HepG2 (cell line): Measurements from ENCODE around the gene SOX5. TPM values are rescaled to one million over a fixed set of nuclear protein-coding genes. Genes with fewer than 3 reads are reported as not detected.

ENCODE experiments used
- ATAC-seq: fragments of 200-7000 bp; cut with Tn5 transposase; 3 replicates; pipeline ENCODE4 v1.9.1; 2020; ENCODE audit warnings: mild to moderate bottlenecking, moderate library complexity
- BruUV-seq: library from RNA; stranded (reverse); fragments of 400-500 nt; replicated peaks from 2 replicates; lab custom pipeline; 2021; lab: Mats Ljungman, UMichigan
- CTCF ChIA-PET: fragments of 300-600 bp; formaldehyde crosslinking; extraction: SDS; loops from one replicate; lab custom pipeline; 2021; ENCODE audit warnings: low total read pairs, inconsistent platforms, low intra/inter-chr PET ratio; lab: Yijun Ruan, JAX
- POLR2A ChIA-PET: fragments of 350-600 bp; sonication (Branson Sonifier 250); formaldehyde crosslinking; loops from one replicate; lab custom pipeline; 2020; ENCODE audit warnings: antibody characterized with exemption, inconsistent platforms; lab: Yijun Ruan, JAX
- DNase-seq: peaks from one replicate; pipeline ENCODE4 v3.0.0-alpha.2; 2015; ENCODE audit warnings: low spot score
- FAIRE-seq: peaks from 3 replicates; lab custom pipeline; 2011; peaks lifted over from hg19 to GRCh38; lab: Jason Lieb, UNC
- H2AFZ ChIP-seq: one replicate; pipeline ENCODE4 v1.6.1; 2011; ENCODE audit warnings: low read length, inconsistent platforms
- H3K27ac ChIP-seq: fragments of 300-600 bp; 3 replicates; pipeline ENCODE4 v1.8.0; 2011; ENCODE audit warnings: mixed run types, mild to moderate bottlenecking, mixed read lengths, low read length, inconsistent platforms; ENCODE audit not compliant: insufficient read depth; ENCODE audit errors: extremely low read length
- H3K27me3 ChIP-seq, 2 experiments: fragments of 200-600 bp in 1 of 2; 2 replicates in 1 of 2; 3 replicates in 1 of 2; pipeline versions ENCODE4 v1.6.0 to v1.8.0; 2011; ENCODE audit warnings: low read length in 2 of 2, mild to moderate bottlenecking in 2 of 2, moderate library complexity in 2 of 2, inconsistent platforms in 1 of 2; ENCODE audit not compliant: insufficient read depth in 2 of 2, control insufficient read depth in 1 of 2
- H3K36me3 ChIP-seq, 2 experiments: fragments of 200-600 bp in 1 of 2; replicated peaks in 1 of 2; 2 replicates in 1 of 2; 3 replicates in 1 of 2; pipeline versions ENCODE4 v1.5.1 to v1.8.0; 2011; ENCODE audit warnings: low read length in 2 of 2, inconsistent platforms in 1 of 2; ENCODE audit not compliant: insufficient read depth in 2 of 2, control insufficient read depth in 1 of 2
- H3K4me1 ChIP-seq: 2 replicates; pipeline ENCODE4 v1.5.1; 2012; ENCODE audit warnings: low read length, inconsistent platforms; ENCODE audit not compliant: insufficient read depth
- H3K4me2 ChIP-seq: 2 replicates; pipeline ENCODE4 v1.6.0; 2011; ENCODE audit warnings: low read depth, low read length, inconsistent platforms
- H3K4me3 ChIP-seq, 3 experiments: fragments of 200-600 bp in 1 of 3; sonication (generic), shearing (Covaris generic) in 1 of 3; replicated peaks in 1 of 3; 2 replicates each; pipeline ENCODE4 v1.5.1; 2011 to 2016; ENCODE audit warnings: low read length in 3 of 3, inconsistent platforms in 2 of 3, low read depth in 2 of 3, mild to moderate bottlenecking in 2 of 3, control low read depth in 1 of 3, mixed read lengths in 1 of 3; ENCODE audit not compliant: insufficient read depth in 1 of 3
- H3K79me2 ChIP-seq: one replicate; pipeline ENCODE4 v1.6.1; 2011; ENCODE audit warnings: low read length, inconsistent platforms; ENCODE audit not compliant: insufficient read depth
- H3K9ac ChIP-seq: 2 replicates; pipeline ENCODE4 v1.6.0; 2011; ENCODE audit warnings: mild to moderate bottlenecking, low read depth, low read length, inconsistent platforms; ENCODE audit not compliant: insufficient read depth
- H3K9me3 ChIP-seq: 2 replicates; pipeline ENCODE4 v1.5.1; 2012; ENCODE audit warnings: mild to moderate bottlenecking, low read length
- H4K20me1 ChIP-seq: 2 replicates; pipeline ENCODE4 v1.6.0; 2011; ENCODE audit warnings: inconsistent platforms, mild to moderate bottlenecking, low read length, moderate library complexity; ENCODE audit not compliant: insufficient read depth
- RBM22 ChIP-seq: fragments of 200-400 bp; formaldehyde crosslinking; optimal IDR thresholded peaks from 2 replicates; pipeline ENCODE3; 2017; ENCODE audit warnings: mild to moderate bottlenecking, low read length, moderate library complexity
- ZNF205 ChIP-seq: IDR thresholded peaks from 2 replicates; pipeline ENCODE4 v1.6.1; 2018; ENCODE audit warnings: missing biosample characterization, missing genetic modification reagents
- ZNF296 ChIP-seq: sonication (generic); formaldehyde crosslinking; conservative IDR thresholded peaks from 2 replicates; pipeline ENCODE4 v1.5.0; 2020; ENCODE audit warnings: mild to moderate bottlenecking, missing genetic modification reagents
- ZNF775 ChIP-seq: sonication (generic); formaldehyde crosslinking; IDR thresholded peaks from 2 replicates; pipeline ENCODE4 v1.4.0; 2020; ENCODE audit warnings: missing genetic modification reagents, mild to moderate bottlenecking, moderate library complexity, borderline replicate concordance
- WGBS: methylation state at CpG from one replicate; pipeline ENCODE4 v1.1.6; 2017; ENCODE audit warnings: low lambda C conversion rate; 5-methylcytosine and 5-hydroxymethylcytosine counted together
- in situ Hi-C: cut with HindIII; loops from 2 replicates; pipeline ENCODE4 v1.10.0; 2017; ENCODE audit warnings: low pct_unique_long_range_greater_than_20kb; ENCODE audit not compliant: extremely low pct_ligation_motif_present
- intact Hi-C: fragments of 100-400 bp; cut with micrococcal nuclease; formaldehyde crosslinking; loops from one replicate; pipeline ENCODE4 v1.10.0; 2022; ENCODE audit not compliant: unreplicated experiment
- polyA plus RNA-seq, 8 experiments: library from polyadenylated mRNA; depleted of rRNA in 3 of 8; stranded (reverse) in 7 of 8; unstranded in 1 of 8; fragments of >200 nt; fragmentation: Illumina TruSeq in 4 of 8; extraction: Trizol in 4 of 8; gene quantifications; 2 replicates each; pipeline versions ENCODE4 v1.2.1 to v1.2.3, GENCODE V29; 2011 to 2016; ENCODE audit warnings: low read depth in 4 of 8, missing spikeins in 1 of 8, mixed read lengths in 1 of 8; ENCODE audit not compliant: insufficient read depth in 1 of 8
- total RNA-seq, 5 experiments: library from RNA; depleted of rRNA; stranded (reverse); fragments of >200 nt; fragmentation: Illumina TruSeq; extraction: Trizol; gene quantifications; 2 replicates each; pipeline ENCODE4 v1.2.3, GENCODE V29; 2016; ENCODE audit warnings: low read depth in 1 of 5
- TF ChIP-seq, protein P1 (sequence below): IDR thresholded peaks from 2 replicates; pipeline ENCODE4 v1.6.1; 2016; ENCODE audit warnings: missing compliant biosample characterization, missing genetic modification reagents, borderline replicate concordance
- TF ChIP-seq, protein P2 (sequence below): sonication (generic); formaldehyde crosslinking; IDR thresholded peaks from 2 replicates; pipeline ENCODE4 v1.9.0; 2021; ENCODE audit warnings: missing genetic modification reagents, borderline replicate concordance

Gene SOX5
- total and polyA plus RNA-seq, 2 of the 13 experiments (the other 11 are each of a cell fraction or from before 2014, with no cell fraction given), result 18.5 to 76.4 TPM

GRCh38 chr12:23704992-23705943 is 244.2 kb downstream of the SOX5 start:
- in situ Hi-C loops, result no loop called here
- TF ChIP-seq ZNF296 (no peak), RBM22 (peak; percentile 68)
- no peak overlapping the region for H3K4me2 ChIP-seq
- no peak overlapping the region for H3K9ac ChIP-seq
- no peaks in the 10 kb centered on the region for H3K27me3 ChIP-seq
- no peak overlapping the region for H2AFZ ChIP-seq
- FAIRE-seq (no peak), DNase-seq (no peak), ATAC-seq (no peak)
- ChIA-PET CTCF (no interaction called here), POLR2A (no interaction called here)
- H3K79me2 ChIP-seq, result no peaks in the 10 kb centered on the region
- H4K20me1 ChIP-seq, result no peaks in the 10 kb centered on the region
- 95% methylated on average over 6 of the region's 6 CpGs for WGBS
- H3K36me3 ChIP-seq, result peaks cover 0 to 1% of the 10 kb centered on the region in 2 experiments; a peak in 3 of 5 replicates
- no peaks in the 10 kb centered on the region for H3K4me1 ChIP-seq
- intact Hi-C loops, result no loop called here
- no peaks in the 10 kb centered on the region for H3K9me3 ChIP-seq
- H3K4me3 ChIP-seq, result no peak overlapping the region
- no TSS peak for BruUV-seq
- H3K27ac ChIP-seq, result no peak overlapping the region

GRCh38 chr12:23703051-23703450 is 246.4 kb downstream of the SOX5 start:
- Histone ChIP-seq H3K4me2 (no peak overlapping the region), H3K79me2 (no peaks in the 10 kb centered on the region), H2AFZ (no peak overlapping the region), H3K27me3 (no peaks in the 10 kb centered on the region), H3K9ac (no peak overlapping the region), H3K36me3 (no peaks in the 10 kb centered on the region; a peak in 3 of 5 replicates), H4K20me1 (no peaks in the 10 kb centered on the region), H3K4me1 (no peaks in the 10 kb centered on the region), H3K27ac (no peak overlapping the region), H3K9me3 (no peaks in the 10 kb centered on the region), H3K4me3 (no peak overlapping the region)
- WGBS, result 100% methylated on average over 1 of the region's 1 CpG
- ATAC-seq (no peak), DNase-seq (no peak), FAIRE-seq (no peak)
- ChIA-PET CTCF (no interaction called here), POLR2A (no interaction called here)
- BruUV-seq, result no TSS peak
- in situ Hi-C loops (no loop called here), intact Hi-C loops (no loop called here)
- no peak for TF ChIP-seq ZNF775 (CRISPR knock-in tag)
- TF ChIP-seq, protein P1, sequence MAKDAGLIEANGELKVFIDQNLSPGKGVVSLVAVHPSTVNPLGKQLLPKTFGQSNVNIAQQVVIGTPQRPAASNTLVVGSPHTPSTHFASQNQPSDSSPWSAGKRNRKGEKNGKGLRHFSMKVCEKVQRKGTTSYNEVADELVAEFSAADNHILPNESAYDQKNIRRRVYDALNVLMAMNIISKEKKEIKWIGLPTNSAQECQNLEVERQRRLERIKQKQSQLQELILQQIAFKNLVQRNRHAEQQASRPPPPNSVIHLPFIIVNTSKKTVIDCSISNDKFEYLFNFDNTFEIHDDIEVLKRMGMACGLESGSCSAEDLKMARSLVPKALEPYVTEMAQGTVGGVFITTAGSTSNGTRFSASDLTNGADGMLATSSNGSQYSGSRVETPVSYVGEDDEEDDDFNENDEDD (CRISPR knock-in tag), result no peak
- TF ChIP-seq, protein P2, sequence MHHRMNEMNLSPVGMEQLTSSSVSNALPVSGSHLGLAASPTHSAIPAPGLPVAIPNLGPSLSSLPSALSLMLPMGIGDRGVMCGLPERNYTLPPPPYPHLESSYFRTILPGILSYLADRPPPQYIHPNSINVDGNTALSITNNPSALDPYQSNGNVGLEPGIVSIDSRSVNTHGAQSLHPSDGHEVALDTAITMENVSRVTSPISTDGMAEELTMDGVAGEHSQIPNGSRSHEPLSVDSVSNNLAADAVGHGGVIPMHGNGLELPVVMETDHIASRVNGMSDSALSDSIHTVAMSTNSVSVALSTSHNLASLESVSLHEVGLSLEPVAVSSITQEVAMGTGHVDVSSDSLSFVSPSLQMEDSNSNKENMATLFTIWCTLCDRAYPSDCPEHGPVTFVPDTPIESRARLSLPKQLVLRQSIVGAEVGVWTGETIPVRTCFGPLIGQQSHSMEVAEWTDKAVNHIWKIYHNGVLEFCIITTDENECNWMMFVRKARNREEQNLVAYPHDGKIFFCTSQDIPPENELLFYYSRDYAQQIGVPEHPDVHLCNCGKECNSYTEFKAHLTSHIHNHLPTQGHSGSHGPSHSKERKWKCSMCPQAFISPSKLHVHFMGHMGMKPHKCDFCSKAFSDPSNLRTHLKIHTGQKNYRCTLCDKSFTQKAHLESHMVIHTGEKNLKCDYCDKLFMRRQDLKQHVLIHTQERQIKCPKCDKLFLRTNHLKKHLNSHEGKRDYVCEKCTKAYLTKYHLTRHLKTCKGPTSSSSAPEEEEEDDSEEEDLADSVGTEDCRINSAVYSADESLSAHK, result no peak
- TF ChIP-seq ZNF205, result no peak
